Muscle layer of duodenum (tissue), 2 donors: Measurements from ENCODE around the gene TEKTIP1.
"Not testable (repeated sequence)": the region's sequence is repeated elsewhere in the genome, so short reads cannot be mapped to it uniquely, and the experiment has no call there.

Source experiments
- H3K27ac ChIP-seq: one replicate; pipeline ENCODE4 v1.7.0; 2013; ENCODE audit warnings: mild to moderate bottlenecking, low read length
- H3K27me3 ChIP-seq: one replicate; pipeline ENCODE4 v1.7.0; 2013; ENCODE audit warnings: low read depth, mild to moderate bottlenecking, control low read depth, low read length
- H3K36me3 ChIP-seq, 2 donors: one replicate each; pipeline ENCODE4 v1.7.0; 2013; ENCODE audit warnings: low read length in 2 of 2, control low read depth in 1 of 2, mild to moderate bottlenecking in 1 of 2; ENCODE audit not compliant: insufficient read depth in 2 of 2, control insufficient read depth in 1 of 2
- H3K4me1 ChIP-seq, 2 donors: one replicate each; pipeline ENCODE4 v1.7.0; 2013; ENCODE audit warnings: low read length in 2 of 2, mild to moderate bottlenecking in 2 of 2, control low read depth in 1 of 2, moderate library complexity in 1 of 2; ENCODE audit not compliant: insufficient read depth in 2 of 2, control insufficient read depth in 1 of 2
- H3K4me3 ChIP-seq, 2 donors: one replicate each; pipeline ENCODE4 v1.7.0; 2013; ENCODE audit warnings: low read length in 2 of 2, low read depth in 1 of 2, mild to moderate bottlenecking in 1 of 2
- H3K9me3 ChIP-seq, 2 donors: one replicate each; pipeline ENCODE4 v1.7.0; 2013; ENCODE audit warnings: low read length in 2 of 2, control low read depth in 1 of 2, mild to moderate bottlenecking in 1 of 2; ENCODE audit not compliant: control insufficient read depth in 1 of 2
- donor health status: healthy.

The TEKTIP1 gene

GRCh38 chr19:3527238-3527910, 11.6 kb upstream of the TEKTIP1 start:
- H3K4me1 ChIP-seq, result no peaks in the 10 kb centered on the region
- H3K27ac ChIP-seq, result no peak overlapping the region
- no peak overlapping the region for H3K4me3 ChIP-seq
- no peaks in the 10 kb centered on the region for H3K27me3 ChIP-seq
- no peaks in the 10 kb centered on the region for H3K9me3 ChIP-seq
- H3K36me3 ChIP-seq, result peaks cover 22 to 70% of the 10 kb centered on the region in 2 donors

- H3K4me3 ChIP-seq, result no peak overlapping the region
- H3K9me3 ChIP-seq, result no peaks in the 10 kb centered on the region
- no peaks in the 10 kb centered on the region for H3K27me3 ChIP-seq
- H3K36me3 ChIP-seq, result peaks cover 22 to 74% of the 10 kb centered on the region in 2 donors
- H3K4me1 ChIP-seq, result no peaks in the 10 kb centered on the region
- no peak overlapping the region for H3K27ac ChIP-seq
Observed at GRCh38 chr19:3528080-3528479, 10.9 kb upstream of the TEKTIP1 start.

- H3K36me3 ChIP-seq, result peaks cover 23 to 74% of the 10 kb centered on the region in 2 donors
- H3K9me3 ChIP-seq, result no peaks in the 10 kb centered on the region
- no peaks in the 10 kb centered on the region for H3K4me1 ChIP-seq
- no peak overlapping the region for H3K4me3 ChIP-seq
- H3K27ac ChIP-seq, result no peak overlapping the region
- no peaks in the 10 kb centered on the region for H3K27me3 ChIP-seq
Observed at GRCh38 chr19:3528539-3529211, 10.3 kb upstream of the TEKTIP1 start.

- H3K4me3 ChIP-seq, H3K4me1 ChIP-seq, H3K27ac ChIP-seq, H3K27me3 ChIP-seq, H3K9me3 ChIP-seq: not testable (repeated sequence)
- H3K36me3 ChIP-seq, result peaks cover 22 to 73% of the 10 kb centered on the region in 2 donors
Observed at GRCh38 chr19:3529299-3529698, 9.7 kb upstream of the TEKTIP1 start.

GRCh38 chr19:3530389-3530788, 8.6 kb upstream of the TEKTIP1 start:
- Histone ChIP-seq H3K4me3 (no peak overlapping the region), H3K27me3 (no peaks in the 10 kb centered on the region), H3K4me1 (no peaks in the 10 kb centered on the region), H3K9me3 (no peaks in the 10 kb centered on the region), H3K27ac (no peak overlapping the region), H3K36me3 (peaks cover 16 to 75% of the 10 kb centered on the region in 2 donors)

GRCh38 chr19:3531716-3532115, 7.3 kb upstream of the TEKTIP1 start:
- H3K4me3 ChIP-seq, result no peak overlapping the region
- peaks cover 16 to 70% of the 10 kb centered on the region in 2 donors for H3K36me3 ChIP-seq
- no peaks in the 10 kb centered on the region for H3K9me3 ChIP-seq
- H3K4me1 ChIP-seq, result no peaks in the 10 kb centered on the region
- H3K27me3 ChIP-seq, result no peaks in the 10 kb centered on the region
- H3K27ac ChIP-seq, result no peak overlapping the region

- H3K36me3 ChIP-seq, result peaks cover 13 to 65% of the 10 kb centered on the region in 2 donors
- no peak overlapping the region for H3K27ac ChIP-seq
- H3K9me3 ChIP-seq, result no peaks in the 10 kb centered on the region
- no peak overlapping the region for H3K4me3 ChIP-seq
- no peaks in the 10 kb centered on the region for H3K27me3 ChIP-seq
- no peaks in the 10 kb centered on the region for H3K4me1 ChIP-seq
Observed at GRCh38 chr19:3532154-3532786, 6.7 kb upstream of the TEKTIP1 start.

GRCh38 chr19:3533033-3533432, 5.9 kb upstream of the TEKTIP1 start:
- H3K9me3 ChIP-seq, result no peaks in the 10 kb centered on the region
- H3K4me3 ChIP-seq, result no peak overlapping the region
- H3K36me3 ChIP-seq, result peaks cover 13 to 57% of the 10 kb centered on the region in 2 donors
- no peaks in the 10 kb centered on the region for H3K27me3 ChIP-seq
- H3K27ac ChIP-seq, result no peak overlapping the region
- no peaks in the 10 kb centered on the region for H3K4me1 ChIP-seq

- Histone ChIP-seq H3K4me3 (no peak overlapping the region), H3K36me3 (peaks cover 13 to 53% of the 10 kb centered on the region in 2 donors), H3K9me3 (no peaks in the 10 kb centered on the region), H3K27me3 (no peaks in the 10 kb centered on the region), H3K4me1 (no peaks in the 10 kb centered on the region), H3K27ac (no peak overlapping the region)
Observed at GRCh38 chr19:3533563-3534216, 5.3 kb upstream of the TEKTIP1 start.

GRCh38 chr19:3534375-3535234, 4.4 kb upstream of the TEKTIP1 start:
- H3K27ac ChIP-seq, result no peak overlapping the region
- no peaks in the 10 kb centered on the region for H3K4me1 ChIP-seq
- no peaks in the 10 kb centered on the region for H3K9me3 ChIP-seq
- peaks cover 13 to 53% of the 10 kb centered on the region in 2 donors for H3K36me3 ChIP-seq
- H3K27me3 ChIP-seq, result no peaks in the 10 kb centered on the region
- H3K4me3 ChIP-seq, result no peak overlapping the region

GRCh38 chr19:3535235-3535535, 3.8 kb upstream of the TEKTIP1 start:
- H3K27ac ChIP-seq, result no peak overlapping the region
- no peak overlapping the region for H3K4me3 ChIP-seq
- no peaks in the 10 kb centered on the region for H3K9me3 ChIP-seq
- no peaks in the 10 kb centered on the region for H3K27me3 ChIP-seq
- no peaks in the 10 kb centered on the region for H3K4me1 ChIP-seq
- peaks cover 13 to 53% of the 10 kb centered on the region in 2 donors for H3K36me3 ChIP-seq
